ENCODE measurements around the gene TTC19.

TTC19 gene

GRCh38 chr17:16019347-16019746 is 19.7 kb downstream of the TTC19 start:
- no peak overlapping the region for H3K4me3 ChIP-seq (ENCODE audit: low read depth, low read length)
- ChIA-PET POLR2A (interaction anchor here (0.6 kb wide), 1 partner anchor 347 kb away, joined by 6 read pairs; no protein-coding TSS in a partner anchor), CTCF (no interaction called here)
- no peak for TF ChIP-seq CTCF (IDR thresholded peaks at IDR 0.05; ENCODE audit: insufficient read depth, low read length, missing control alignments)
- DNase-seq (ENCODE audit: low read depth, low spot score) = no peak

GRCh38 chr17:16023881-16024280 is 24.3 kb downstream of the TTC19 start:
- ChIA-PET CTCF (interaction anchor here (1.1 to 3.1 kb wide), 2 partner anchors 10 to 14 kb away, joined by 3 to 19 read pairs; no protein-coding TSS in a partner anchor), POLR2A (interaction anchor here (0.6 kb wide), 1 partner anchor 10 kb away, joined by 3 read pairs; no protein-coding TSS in a partner anchor)
- no peak for TF ChIP-seq CTCF (IDR thresholded peaks at IDR 0.05; ENCODE audit: insufficient read depth, low read length, missing control alignments)
- no peak for DNase-seq (ENCODE audit: low read depth, low spot score)
- H3K4me3 ChIP-seq (ENCODE audit: low read depth, low read length) = no peak overlapping the region

DNA sequence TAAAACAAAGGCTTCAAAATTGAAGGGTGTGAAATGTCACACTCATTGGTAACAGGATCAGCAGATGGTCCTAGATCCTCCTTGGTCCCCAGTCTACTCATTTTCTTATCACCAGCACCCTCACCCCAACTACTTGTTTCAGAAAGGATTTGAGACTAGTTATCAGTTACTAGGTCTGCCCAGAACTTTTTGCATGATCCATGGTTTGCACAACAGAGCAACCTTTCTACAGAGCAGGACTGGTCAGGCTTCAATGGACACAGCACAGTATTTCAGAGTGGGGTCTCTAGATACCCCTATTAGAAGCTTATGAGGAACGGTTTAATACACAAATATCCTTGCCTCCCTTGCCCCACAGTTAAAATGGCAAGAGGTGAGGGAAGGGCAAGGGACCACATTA is 25.6 kb downstream of the TTC19 start:
- no peak overlapping the region for H3K4me3 ChIP-seq (ENCODE audit: low read depth, low read length)
- POLR2A ChIA-PET = no interaction called here
- no peak for TF ChIP-seq CTCF (IDR thresholded peaks at IDR 0.05; ENCODE audit: insufficient read depth, low read length, missing control alignments)
- DNase-seq (ENCODE audit: low read depth, low spot score) = no peak
- CTCF ChIA-PET = interaction anchor here (3.1 kb wide), 1 partner anchor 11 kb away, joined by 19 read pairs; no protein-coding TSS in a partner anchor

DNA sequence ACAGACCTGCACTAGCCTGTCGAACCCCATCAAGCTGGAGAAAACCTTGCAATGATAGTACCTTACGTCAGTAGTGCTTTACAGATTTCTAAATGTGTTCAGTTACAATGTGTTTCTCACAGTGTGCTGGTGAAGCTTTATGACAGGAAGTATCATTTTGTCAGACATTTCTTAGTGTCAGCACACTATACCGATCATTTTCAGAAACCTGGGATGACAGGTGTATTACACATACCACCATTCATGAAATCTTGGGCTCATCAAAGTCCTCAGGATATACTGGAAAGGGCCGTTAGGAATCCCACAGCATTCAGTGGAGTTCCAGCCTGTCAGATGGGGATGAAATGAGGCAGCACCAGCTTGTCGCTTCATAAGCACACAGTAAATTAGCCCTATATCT is 27.3 kb downstream of the TTC19 start:
- ChIA-PET CTCF (interaction anchor here (0.9 kb wide), 1 partner anchor 14 kb away, joined by 5 read pairs; no protein-coding TSS in a partner anchor), POLR2A (no interaction called here)
- no peak for DNase-seq (ENCODE audit: low read depth, low spot score)
- no peak overlapping the region for H3K4me3 ChIP-seq (ENCODE audit: low read depth, low read length)
- no peak for TF ChIP-seq CTCF (IDR thresholded peaks at IDR 0.05; ENCODE audit: insufficient read depth, low read length, missing control alignments)

DNA sequence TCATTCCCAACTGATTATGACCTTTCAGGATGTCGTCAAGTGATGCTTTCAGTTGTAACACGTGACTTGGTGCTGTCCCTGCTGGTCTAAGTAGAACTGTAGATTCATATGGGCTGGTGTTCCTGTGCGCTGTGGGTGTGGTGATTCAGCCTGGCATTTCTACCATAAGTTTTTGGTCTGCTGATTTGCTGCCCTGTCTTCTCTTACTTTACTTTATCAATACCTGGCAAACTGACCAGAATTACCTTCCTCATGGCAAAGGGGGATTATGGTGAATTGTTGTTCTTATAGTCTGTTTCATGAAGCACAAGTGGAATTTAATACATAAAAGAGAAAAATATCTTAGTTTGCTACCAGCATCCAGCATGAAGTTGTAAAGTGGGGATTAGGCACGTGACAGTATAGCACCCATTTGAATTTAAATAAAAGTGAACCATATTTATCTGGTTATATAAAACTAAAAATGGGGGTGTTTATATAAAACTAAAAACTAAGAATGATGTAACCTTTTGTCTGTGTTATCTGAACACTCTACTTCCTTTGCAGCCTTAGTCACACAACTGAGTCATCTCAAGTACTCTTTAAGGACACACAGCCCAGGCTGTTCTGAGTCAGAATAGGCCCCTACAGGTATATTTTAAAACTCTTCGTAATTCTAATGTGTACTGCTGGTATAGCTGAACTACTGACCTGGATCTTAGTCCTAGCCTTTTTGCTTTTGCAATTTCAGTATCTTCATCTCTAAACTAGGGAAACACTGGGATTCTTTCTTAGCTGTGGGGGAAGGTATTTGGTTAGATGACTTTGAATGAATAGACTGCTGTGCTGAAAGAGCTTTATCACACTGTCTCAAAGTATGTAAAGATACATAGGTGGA is 28.3 kb downstream of the TTC19 start:
- ChIA-PET POLR2A (no interaction called here), CTCF (interaction anchor here (0.9 kb wide), 3 partner anchors 14 to 200 kb away, joined by 3 to 5 read pairs (median 3); no protein-coding TSS in a partner anchor)
- H3K4me3 ChIP-seq (ENCODE audit: low read depth, low read length) = no peak overlapping the region
- DNase-seq (ENCODE audit: low read depth, low spot score) = peak; percentile 76
- TF ChIP-seq CTCF (IDR thresholded peaks at IDR 0.05; ENCODE audit: insufficient read depth, low read length, missing control alignments) = no peak

DNA sequence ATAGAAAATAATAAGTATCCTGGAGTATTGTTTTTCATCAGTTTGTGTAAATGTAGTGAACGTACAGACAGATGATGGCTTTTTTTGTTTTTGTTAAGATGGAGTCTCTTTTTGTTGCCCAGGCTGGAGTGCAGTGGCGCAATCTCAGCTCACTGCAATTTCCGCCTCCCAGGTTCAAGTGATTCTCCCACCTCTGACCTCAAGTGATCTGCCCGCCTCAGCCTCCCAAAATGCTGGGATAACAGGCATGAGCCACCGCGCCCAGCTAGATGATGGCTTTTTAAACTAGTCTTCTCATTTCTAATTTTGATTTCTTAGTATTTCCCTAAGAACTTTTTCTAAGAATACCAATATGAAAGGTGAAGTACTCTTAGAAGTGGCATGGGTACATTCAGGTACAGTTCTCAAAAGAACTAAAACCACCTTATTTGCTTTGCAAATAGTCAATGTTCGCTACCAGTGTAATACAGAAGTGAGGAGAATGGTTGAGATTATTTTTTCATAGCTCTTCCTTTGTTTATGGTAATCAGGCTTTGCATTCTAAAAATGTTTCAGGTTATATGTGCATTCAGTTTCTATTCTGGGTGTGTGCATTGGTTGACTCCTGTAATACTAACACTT is 34.2 kb downstream of the TTC19 start:
- ChIA-PET POLR2A (no interaction called here), CTCF (interaction anchor here (1.2 kb wide), 1 partner anchor 10 kb away, joined by 3 read pairs; no protein-coding TSS in a partner anchor)
- DNase-seq (ENCODE audit: low read depth, low spot score) = no peak
- H3K4me3 ChIP-seq (ENCODE audit: low read depth, low read length) = no peak overlapping the region
- no peak for TF ChIP-seq CTCF (IDR thresholded peaks at IDR 0.05; ENCODE audit: insufficient read depth, low read length, missing control alignments)
